PC-9 (cell line): Measurements from ENCODE around the gene CCDC30. TPM values are rescaled to one million over a fixed set of nuclear protein-coding genes. Genes with fewer than 3 reads are reported as not detected.

Source experiments
- BruUV-seq: library from RNA; stranded (reverse); fragments of 400-500 nt; replicated peaks from 2 replicates; lab custom pipeline; 2021; lab: Mats Ljungman, UMichigan
- CTCF ChIA-PET: fragments of 300-600 bp; sonication (Branson Sonifier 250); formaldehyde crosslinking; loops from one replicate; lab custom pipeline; 2022; ENCODE audit warnings: antibody characterized with exemption; lab: Charles Lee
- POLR2A ChIA-PET: fragments of 300-600 bp; sonication (Branson Sonifier 250); formaldehyde crosslinking; loops from one replicate; lab custom pipeline; 2022; ENCODE audit warnings: antibody characterized with exemption; ENCODE audit not compliant: unreplicated experiment; lab: Charles Lee
- DNase-seq, 2 experiments: peaks; one replicate each; pipeline versions ENCODE4 v3.0.0 to v3.0.0-alpha.2; 2015 to 2022; ENCODE audit warnings: mixed read lengths in 1 of 2
- H2AFZ ChIP-seq: fragments of 200-600 bp; sonication (generic); 2 replicates; pipeline ENCODE4 v1.8.1; 2017; ENCODE audit warnings: antibody characterized with exemption
- H3F3A ChIP-seq: fragments of 200-600 bp; sonication (generic); 2 replicates; pipeline ENCODE4 v1.8.1; 2017; ENCODE audit warnings: antibody characterized with exemption, mild to moderate bottlenecking, low read depth; ENCODE audit not compliant: insufficient read depth
- H3K27ac ChIP-seq: fragments of 200-600 bp; sonication (generic); 2 replicates; pipeline ENCODE4 v1.6.1; 2016; ENCODE audit warnings: mixed run types
- H3K27me3 ChIP-seq: fragments of 200-600 bp; sonication (generic); 2 replicates; pipeline ENCODE4 v1.6.1; 2016; ENCODE audit warnings: low read depth, mixed run types; ENCODE audit not compliant: insufficient read depth
- H3K36me3 ChIP-seq: fragments of 200-600 bp; sonication (generic); 2 replicates; pipeline ENCODE4 v1.6.1; 2016; ENCODE audit warnings: low read depth, mixed run types
- H3K4me1 ChIP-seq: fragments of 200-600 bp; sonication (generic); replicated peaks from 2 replicates; pipeline ENCODE4 v1.6.1; 2016; ENCODE audit warnings: mixed run types; ENCODE audit not compliant: insufficient read depth
- H3K4me2 ChIP-seq: fragments of 200-600 bp; sonication (generic); 2 replicates; pipeline ENCODE4 v1.6.1; 2017; ENCODE audit warnings: mixed run types
- H3K4me3 ChIP-seq: fragments of 200-600 bp; sonication (generic); 2 replicates; pipeline ENCODE4 v1.6.1; 2016; ENCODE audit warnings: mixed run types
- H3K79me2 ChIP-seq: fragments of 200-600 bp; sonication (generic); 2 replicates; pipeline ENCODE4 v1.6.1; 2017; ENCODE audit warnings: low read depth, mixed run types
- H3K9me2 ChIP-seq: fragments of 200-600 bp; sonication (generic); 2 replicates; pipeline ENCODE4 v1.8.1; 2017; ENCODE audit warnings: mild to moderate bottlenecking; ENCODE audit not compliant: insufficient read depth
- H3K9me3 ChIP-seq: fragments of 200-600 bp; sonication (generic); 2 replicates; pipeline ENCODE4 v1.8.1; 2016; ENCODE audit warnings: low read depth; ENCODE audit not compliant: insufficient read depth
- H4K20me1 ChIP-seq: fragments of 200-600 bp; sonication (generic); 2 replicates; pipeline ENCODE4 v1.8.1; 2017; ENCODE audit not compliant: insufficient read depth
- EZH2 ChIP-seq: fragments of 200-600 bp; sonication (generic); IDR thresholded peaks from 2 replicates; pipeline ENCODE4 v1.8.0; 2017; ENCODE audit warnings: antibody characterized with exemption, low read depth
- intact Hi-C: fragments of 100-400 bp; cut with micrococcal nuclease; formaldehyde crosslinking; loops from one replicate; pipeline ENCODE4 v1.10.0; 2022; ENCODE audit not compliant: unreplicated experiment
- total RNA-seq: library from RNA; stranded (reverse); gene quantifications from 2 replicates; pipeline ENCODE4 v1.2.3, GENCODE V29; 2021
- TF ChIP-seq, protein P1 (sequence below): fragments of 200-600 bp; sonication (generic); conservative IDR thresholded peaks from 2 replicates; pipeline ENCODE4 v1.6.1; 2017; ENCODE audit warnings: mixed run types, antibody characterized with exemption, mild to moderate bottlenecking, moderate library complexity

The CCDC30 gene
- total RNA-seq, 1 experiment from 2014 or later: 10.2 TPM

- no peaks in the 10 kb centered on the region for H4K20me1 ChIP-seq
- H3K27me3 ChIP-seq: no peaks in the 10 kb centered on the region
- no peak for DNase-seq
- no peaks in the 10 kb centered on the region for H3K9me3 ChIP-seq
- H3K79me2 ChIP-seq: no peaks in the 10 kb centered on the region
- no peak overlapping the region for H3K4me2 ChIP-seq
- H3K36me3 ChIP-seq: no peaks in the 10 kb centered on the region
- H3K9me2 ChIP-seq: no peaks in the 10 kb centered on the region
- peaks cover 16% of the 10 kb centered on the region for H3K4me1 ChIP-seq
- intact Hi-C loops: no loop called here
- BruUV-seq: no TSS peak
- no peak for TF ChIP-seq EZH2
- TF ChIP-seq, protein P1, sequence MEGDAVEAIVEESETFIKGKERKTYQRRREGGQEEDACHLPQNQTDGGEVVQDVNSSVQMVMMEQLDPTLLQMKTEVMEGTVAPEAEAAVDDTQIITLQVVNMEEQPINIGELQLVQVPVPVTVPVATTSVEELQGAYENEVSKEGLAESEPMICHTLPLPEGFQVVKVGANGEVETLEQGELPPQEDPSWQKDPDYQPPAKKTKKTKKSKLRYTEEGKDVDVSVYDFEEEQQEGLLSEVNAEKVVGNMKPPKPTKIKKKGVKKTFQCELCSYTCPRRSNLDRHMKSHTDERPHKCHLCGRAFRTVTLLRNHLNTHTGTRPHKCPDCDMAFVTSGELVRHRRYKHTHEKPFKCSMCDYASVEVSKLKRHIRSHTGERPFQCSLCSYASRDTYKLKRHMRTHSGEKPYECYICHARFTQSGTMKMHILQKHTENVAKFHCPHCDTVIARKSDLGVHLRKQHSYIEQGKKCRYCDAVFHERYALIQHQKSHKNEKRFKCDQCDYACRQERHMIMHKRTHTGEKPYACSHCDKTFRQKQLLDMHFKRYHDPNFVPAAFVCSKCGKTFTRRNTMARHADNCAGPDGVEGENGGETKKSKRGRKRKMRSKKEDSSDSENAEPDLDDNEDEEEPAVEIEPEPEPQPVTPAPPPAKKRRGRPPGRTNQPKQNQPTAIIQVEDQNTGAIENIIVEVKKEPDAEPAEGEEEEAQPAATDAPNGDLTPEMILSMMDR: no peak
- CTCF ChIA-PET: no interaction called here
- POLR2A ChIA-PET: no interaction called here
- H3K27ac ChIP-seq: no peak overlapping the region
- peaks cover 13% of the 10 kb centered on the region for H3F3A ChIP-seq
- H3K4me3 ChIP-seq: no peak overlapping the region
- no peak overlapping the region for H2AFZ ChIP-seq
Measured at GRCh38 chr1:42533101-42533863, 70.2 kb downstream of the CCDC30 start.

DNA sequence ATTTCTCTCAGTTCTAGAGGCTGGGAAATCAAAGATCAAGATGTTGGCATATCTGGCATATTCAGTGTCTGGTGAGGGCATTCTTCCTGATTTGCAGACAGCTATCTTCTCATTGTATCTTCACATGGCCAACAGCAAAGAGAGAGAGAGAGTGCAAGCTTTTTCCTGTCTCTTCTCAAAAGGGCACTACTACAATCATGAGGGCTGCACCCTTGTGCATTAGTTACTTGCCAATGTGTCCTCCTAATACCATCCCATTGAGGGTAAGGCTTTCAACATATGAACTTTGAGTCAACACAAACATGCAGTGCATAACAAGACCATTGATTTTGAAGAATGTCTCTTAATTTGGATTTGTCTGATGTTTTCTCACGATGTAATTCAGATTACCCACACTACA lies 78.0 kb downstream of the CCDC30 start:
- ChIA-PET CTCF (no interaction called here), POLR2A (no interaction called here)
- Histone ChIP-seq H3K27ac (no peak overlapping the region), H3K4me2 (no peak overlapping the region), H3F3A (peaks cover 1% of the 10 kb centered on the region; the same call in 1 of the 2 replicates), H3K9me3 (no peaks in the 10 kb centered on the region), H4K20me1 (no peaks in the 10 kb centered on the region), H3K27me3 (no peaks in the 10 kb centered on the region), H3K36me3 (no peaks in the 10 kb centered on the region), H3K4me3 (no peak overlapping the region), H3K4me1 (no peaks in the 10 kb centered on the region), H3K79me2 (no peaks in the 10 kb centered on the region), H3K9me2 (no peaks in the 10 kb centered on the region), H2AFZ (no peak overlapping the region)
- no peak for DNase-seq
- no TSS peak for BruUV-seq
- intact Hi-C loops: no loop called here
- TF ChIP-seq, protein P1: no peak
- no peak for TF ChIP-seq EZH2

GRCh38 chr1:42551180-42551579 lies 88.1 kb downstream of the CCDC30 start:
- POLR2A ChIA-PET: no interaction called here
- no peak for DNase-seq
- TF ChIP-seq, protein P1: no peak
- no peak for TF ChIP-seq EZH2
- Histone ChIP-seq H3K9me3 (no peaks in the 10 kb centered on the region), H4K20me1 (no peaks in the 10 kb centered on the region), H2AFZ (no peak overlapping the region), H3K9me2 (no peaks in the 10 kb centered on the region), H3K27me3 (no peaks in the 10 kb centered on the region), H3F3A (no peaks in the 10 kb centered on the region), H3K27ac (no peak overlapping the region), H3K79me2 (no peaks in the 10 kb centered on the region), H3K4me3 (no peak overlapping the region), H3K36me3 (no peaks in the 10 kb centered on the region), H3K4me2 (no peak overlapping the region), H3K4me1 (no peaks in the 10 kb centered on the region)
- no TSS peak for BruUV-seq
- intact Hi-C loops: no loop called here
- CTCF ChIA-PET: no interaction called here
